Vagina (tissue), 2 donors: Measurements from ENCODE around the gene ZNF555. TPM values are rescaled to one million over a fixed set of nuclear protein-coding genes. Genes with fewer than 3 reads are reported as not detected.
"Not testable (repeated sequence)": the region's sequence is repeated elsewhere in the genome, so short reads cannot be mapped to it uniquely, and the experiment has no call there.

Experiments used
- DNase-seq, 2 donors: peaks; one replicate each; pipeline ENCODE4 v3.0.0-alpha.2; 2017; ENCODE audit errors: extremely low spot score in 2 of 2
- H3K27ac ChIP-seq: fragments of 200-600 bp; sonication (generic); one replicate; pipeline ENCODE4 v1.5.1; 2019
- H3K27me3 ChIP-seq: fragments of 200-600 bp; sonication (generic); one replicate; pipeline ENCODE4 v1.5.1; 2019
- H3K36me3 ChIP-seq, 2 donors: fragments of 200-600 bp; sonication (generic); one replicate each; pipeline ENCODE4 v1.5.1; 2017 to 2019
- H3K4me1 ChIP-seq: fragments of 200-600 bp; sonication (generic); one replicate; pipeline ENCODE4 v1.5.1; 2019
- H3K4me3 ChIP-seq, 2 donors: fragments of 200-600 bp; sonication (generic); 1 replicate in 1 of 2; 2 replicates in 1 of 2; pipeline ENCODE4 v1.5.1; 2016 to 2019
- H3K9me3 ChIP-seq: fragments of 200-600 bp; sonication (generic); one replicate; pipeline ENCODE4 v1.5.1; 2019
- POLR2A ChIP-seq, 2 donors: fragments of 450-650 bp; IDR thresholded peaks; one replicate each; pipeline ENCODE4 v1.6.1; 2017; ENCODE audit warnings: antibody characterized with exemption in 2 of 2, mild to moderate bottlenecking in 2 of 2, moderate library complexity in 2 of 2
- POLR2AphosphoS5 ChIP-seq, 2 donors: sonication (generic); formaldehyde crosslinking; IDR thresholded peaks; one replicate each; pipeline ENCODE4 v1.9.0; 2017; ENCODE audit warnings: antibody characterized with exemption in 2 of 2, mild to moderate bottlenecking in 2 of 2, low read depth in 1 of 2; ENCODE audit not compliant: insufficient read depth in 1 of 2
- intact Hi-C: fragments of 100-400 bp; cut with DNase I; formaldehyde crosslinking; loops from one replicate; pipeline ENCODE4 v1.15.1; 2023
- total RNA-seq: library from RNA; depleted of rRNA; stranded (reverse); fragments of >200 nt; gene quantifications from one replicate; pipeline ENCODE4 v1.2.3, GENCODE V29; 2016
- TF ChIP-seq, protein P1 (sequence below), 3 experiments: fragments of 450-650 bp in 2 of 3; fragments of 200-600 bp in 1 of 3; sonication (generic) in 1 of 3; IDR thresholded peaks; one replicate each; pipeline ENCODE4 v1.5.1; 2017 to 2019; ENCODE audit warnings: antibody characterized with exemption in 3 of 3, mild to moderate bottlenecking in 2 of 3, moderate library complexity in 2 of 3

ZNF555 gene
- total RNA-seq, 1 donor from 2014 or later, result 3.7 TPM

DNA sequence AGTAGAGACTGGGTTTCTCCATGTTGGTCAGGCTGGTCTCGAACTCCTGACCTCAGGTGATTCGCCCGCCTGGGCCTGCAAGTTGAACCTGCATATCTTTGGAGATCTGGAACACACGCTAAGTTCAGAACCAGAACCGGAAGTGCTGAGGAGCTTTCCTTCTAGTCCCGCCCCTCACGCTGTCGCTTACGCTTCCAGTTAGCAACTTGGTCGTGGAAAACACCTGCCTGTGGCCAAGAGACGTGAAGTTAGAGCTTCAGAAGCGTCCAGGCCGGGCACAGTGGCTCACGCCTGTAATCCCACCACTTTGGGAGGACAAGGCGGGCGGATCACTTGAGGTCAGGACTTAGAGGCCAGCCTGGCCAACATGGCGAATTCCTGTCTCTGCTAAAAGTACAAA lies 44.5 kb downstream of the ZNF555 start:
- Histone ChIP-seq H3K27ac (no peak overlapping the region), H3K4me3 (no peak overlapping the region), H3K9me3 (no peaks in the 10 kb centered on the region), H3K27me3 (no peaks in the 10 kb centered on the region), H3K36me3 (no peaks in the 10 kb centered on the region), H3K4me1 (peaks cover 7% of the 10 kb centered on the region)
- no peak for DNase-seq
- intact Hi-C loops, result no loop called here
- TF ChIP-seq POLR2A (IDR thresholded peaks at IDR 0.05) (no peak), POLR2AphosphoS5 (IDR thresholded peaks at IDR 0.05; ENCODE audit: insufficient read depth in 1 of 2, low read depth in 1 of 2) (no peak)
- TF ChIP-seq, protein P1, sequence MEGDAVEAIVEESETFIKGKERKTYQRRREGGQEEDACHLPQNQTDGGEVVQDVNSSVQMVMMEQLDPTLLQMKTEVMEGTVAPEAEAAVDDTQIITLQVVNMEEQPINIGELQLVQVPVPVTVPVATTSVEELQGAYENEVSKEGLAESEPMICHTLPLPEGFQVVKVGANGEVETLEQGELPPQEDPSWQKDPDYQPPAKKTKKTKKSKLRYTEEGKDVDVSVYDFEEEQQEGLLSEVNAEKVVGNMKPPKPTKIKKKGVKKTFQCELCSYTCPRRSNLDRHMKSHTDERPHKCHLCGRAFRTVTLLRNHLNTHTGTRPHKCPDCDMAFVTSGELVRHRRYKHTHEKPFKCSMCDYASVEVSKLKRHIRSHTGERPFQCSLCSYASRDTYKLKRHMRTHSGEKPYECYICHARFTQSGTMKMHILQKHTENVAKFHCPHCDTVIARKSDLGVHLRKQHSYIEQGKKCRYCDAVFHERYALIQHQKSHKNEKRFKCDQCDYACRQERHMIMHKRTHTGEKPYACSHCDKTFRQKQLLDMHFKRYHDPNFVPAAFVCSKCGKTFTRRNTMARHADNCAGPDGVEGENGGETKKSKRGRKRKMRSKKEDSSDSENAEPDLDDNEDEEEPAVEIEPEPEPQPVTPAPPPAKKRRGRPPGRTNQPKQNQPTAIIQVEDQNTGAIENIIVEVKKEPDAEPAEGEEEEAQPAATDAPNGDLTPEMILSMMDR (IDR thresholded peaks at IDR 0.05), result no peak

GRCh38 chr19:2887391-2887914 lies 46.2 kb downstream of the ZNF555 start:
- H3K4me3 ChIP-seq, result no peak overlapping the region
- no peaks in the 10 kb centered on the region for H3K27me3 ChIP-seq
- no peaks in the 10 kb centered on the region for H3K9me3 ChIP-seq
- no peak overlapping the region for H3K27ac ChIP-seq
- DNase-seq, result no peak
- H3K36me3 ChIP-seq, result no peaks in the 10 kb centered on the region
- intact Hi-C loops, result no loop called here
- H3K4me1 ChIP-seq, result peaks cover 7% of the 10 kb centered on the region
- TF ChIP-seq, protein P1 (IDR thresholded peaks at IDR 0.05), result peak; percentile 54 to 58 (median 55)
- TF ChIP-seq POLR2AphosphoS5 (IDR thresholded peaks at IDR 0.05; ENCODE audit: insufficient read depth in 1 of 2, low read depth in 1 of 2) (peak in 1 of 2 donors; percentile 63), POLR2A (IDR thresholded peaks at IDR 0.05) (no peak)

GRCh38 chr19:2888731-2889224 lies 47.5 kb downstream of the ZNF555 start:
- H3K27ac ChIP-seq, result no peak overlapping the region
- H3K4me3 ChIP-seq, result peak overlapping the region in 1 of 2 donors; percentile 30
- intact Hi-C loops, result no loop called here
- TF ChIP-seq, protein P1 (IDR thresholded peaks at IDR 0.05), result no peak
- TF ChIP-seq POLR2A (IDR thresholded peaks at IDR 0.05) (no peak), POLR2AphosphoS5 (IDR thresholded peaks at IDR 0.05; ENCODE audit: insufficient read depth in 1 of 2, low read depth in 1 of 2) (no peak)
- H3K9me3 ChIP-seq, result no peaks in the 10 kb centered on the region
- no peak for DNase-seq
- no peaks in the 10 kb centered on the region for H3K36me3 ChIP-seq
- no peaks in the 10 kb centered on the region for H3K27me3 ChIP-seq
- H3K4me1 ChIP-seq, result peaks cover 7% of the 10 kb centered on the region

- H3K4me3 ChIP-seq, DNase-seq, H3K27me3 ChIP-seq, H3K9me3 ChIP-seq, H3K4me1 ChIP-seq, H3K36me3 ChIP-seq, H3K27ac ChIP-seq, intact Hi-C loops: not testable (repeated sequence)
Measured at GRCh38 chr19:2890531-2890930, 49.3 kb downstream of the ZNF555 start.

DNA sequence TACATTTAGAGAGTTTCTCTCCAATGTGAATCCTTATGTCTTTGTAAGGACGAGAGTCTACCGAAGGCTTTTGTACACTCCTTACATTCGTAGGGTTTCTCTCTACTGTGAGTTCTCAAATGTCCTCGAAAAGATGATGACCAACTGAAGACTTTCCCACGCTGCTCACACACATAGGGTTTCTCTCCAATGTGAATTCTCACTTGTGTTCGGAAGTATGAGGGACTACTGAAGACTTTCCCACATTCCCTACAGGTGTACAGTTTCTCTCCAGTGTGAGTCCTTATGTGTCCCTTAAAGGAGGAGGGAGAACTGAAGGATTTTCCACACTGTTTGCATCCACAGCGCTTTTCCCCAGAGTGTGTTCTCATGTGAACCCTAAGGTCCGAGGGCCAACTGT lies 55.4 kb downstream of the ZNF555 start:
- no peak for DNase-seq
- peaks cover 7% of the 10 kb centered on the region for H3K4me1 ChIP-seq
- no peaks in the 10 kb centered on the region for H3K27me3 ChIP-seq
- no peak overlapping the region for H3K4me3 ChIP-seq
- intact Hi-C loops, result no loop called here
- H3K9me3 ChIP-seq, result no peaks in the 10 kb centered on the region
- TF ChIP-seq, protein P1 (IDR thresholded peaks at IDR 0.05), result no peak
- no peak for TF ChIP-seq POLR2A (IDR thresholded peaks at IDR 0.05)
- TF ChIP-seq POLR2AphosphoS5 (IDR thresholded peaks at IDR 0.05; ENCODE audit: insufficient read depth in 1 of 2, low read depth in 1 of 2), result no peak
- no peak overlapping the region for H3K27ac ChIP-seq
- H3K36me3 ChIP-seq, result no peaks in the 10 kb centered on the region
